Bronchial epithelial cell (primary cell): ENCODE results near the gene DSCAM. TPM values are rescaled to one million over a fixed set of nuclear protein-coding genes. Genes with fewer than 3 reads are reported as not detected.

Experiments
- DNase-seq: peaks from one replicate; pipeline ENCODE4 v3.0.0-alpha.2; 2010; ENCODE audit warnings: low read depth
- FAIRE-seq: peaks from 2 replicates; lab custom pipeline; 2011; peaks lifted over from hg19 to GRCh38; lab: Jason Lieb, UNC
- H3K27me3 ChIP-seq: 2 replicates; pipeline ENCODE4 v1.5.1; 2011; ENCODE audit warnings: low read length; ENCODE audit not compliant: control insufficient read depth, insufficient read depth
- H3K36me3 ChIP-seq: 2 replicates; pipeline ENCODE4 v1.5.1; 2011; ENCODE audit warnings: low read length; ENCODE audit not compliant: control insufficient read depth, insufficient read depth
- H3K4me3 ChIP-seq: 2 replicates; pipeline ENCODE4 v1.5.1; 2011; ENCODE audit warnings: mild to moderate bottlenecking, low read depth, low read length, control low read depth
- CTCF ChIP-seq: IDR thresholded peaks from 2 replicates; pipeline ENCODE4 v1.5.1; 2011; ENCODE audit warnings: mild to moderate bottlenecking, moderate library complexity, low read length, control low read depth, inconsistent platforms; ENCODE audit not compliant: insufficient read depth, severe bottlenecking
- total RNA-seq: library from RNA; depleted of rRNA; stranded (reverse); fragments of >200 nt; gene quantifications from 2 replicates; pipeline ENCODE4 v1.2.1, GENCODE V29; 2014

The DSCAM gene
- total RNA-seq, 1 donor from 2014 or later: 0.53 TPM

- DNase-seq (no peak), FAIRE-seq (no peak)
- Histone ChIP-seq H3K27me3 (no peaks in the 10 kb centered on the region), H3K4me3 (no peak overlapping the region), H3K36me3 (no peaks in the 10 kb centered on the region)
- no peak for TF ChIP-seq CTCF
These were observed 563.8 kb downstream of the DSCAM start for GRCh38 chr21:40282912-40283886.

GRCh38 chr21:40278345-40278744, 568.6 kb downstream of the DSCAM start:
- FAIRE-seq (no peak), DNase-seq (peak; percentile 76)
- TF ChIP-seq CTCF: no peak
- Histone ChIP-seq H3K4me3 (no peak overlapping the region), H3K36me3 (no peaks in the 10 kb centered on the region), H3K27me3 (no peaks in the 10 kb centered on the region)

- no peak for DNase-seq
- FAIRE-seq: no peak
- Histone ChIP-seq H3K27me3 (no peaks in the 10 kb centered on the region), H3K4me3 (no peak overlapping the region), H3K36me3 (no peaks in the 10 kb centered on the region)
- TF ChIP-seq CTCF: no peak
These were observed 571.0 kb downstream of the DSCAM start for GRCh38 chr21:40276001-40276400.

GRCh38 chr21:40272037-40272436, 574.9 kb downstream of the DSCAM start:
- Histone ChIP-seq H3K27me3 (no peaks in the 10 kb centered on the region), H3K36me3 (no peaks in the 10 kb centered on the region), H3K4me3 (no peak overlapping the region)
- TF ChIP-seq CTCF: no peak
- no peak for DNase-seq
- no peak for FAIRE-seq

GRCh38 chr21:40271164-40271563, 575.8 kb downstream of the DSCAM start:
- Histone ChIP-seq H3K4me3 (no peak overlapping the region), H3K27me3 (no peaks in the 10 kb centered on the region), H3K36me3 (no peaks in the 10 kb centered on the region)
- DNase-seq (no peak), FAIRE-seq (no peak)
- TF ChIP-seq CTCF: no peak
